NCI-H2029 (cell line): Measurements from ENCODE around the gene S100A6.
"Not testable (repeated sequence)": the region's sequence is repeated elsewhere in the genome, so short reads cannot be mapped to it uniquely, and the experiment has no call there.

ENCODE experiments used
- DNase-seq: peaks from one replicate; lab custom pipeline; 2025; lab: John Stamatoyannopoulos, UW

Gene S100A6

DNA sequence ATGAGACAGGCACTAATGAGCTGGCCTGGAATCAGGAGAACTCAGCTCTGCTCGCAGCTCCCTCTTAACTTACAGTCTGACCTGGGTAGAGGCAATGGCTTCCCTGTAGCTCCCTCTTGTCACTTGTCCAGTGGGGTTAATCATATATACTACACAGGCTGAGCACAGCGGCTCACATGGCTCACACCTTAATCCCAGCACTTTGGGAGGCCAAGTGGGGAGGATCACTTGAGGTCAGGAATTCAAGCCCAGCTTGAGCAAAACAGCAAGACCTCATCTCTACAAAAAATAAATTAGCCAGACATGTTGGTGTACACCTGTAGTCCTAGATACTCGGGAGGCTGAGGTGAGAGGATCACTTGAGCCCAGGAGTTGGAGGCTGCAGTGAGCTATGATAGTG is 4.2 kb downstream of the S100A6 start:
- DNase-seq = no peak

DNA sequence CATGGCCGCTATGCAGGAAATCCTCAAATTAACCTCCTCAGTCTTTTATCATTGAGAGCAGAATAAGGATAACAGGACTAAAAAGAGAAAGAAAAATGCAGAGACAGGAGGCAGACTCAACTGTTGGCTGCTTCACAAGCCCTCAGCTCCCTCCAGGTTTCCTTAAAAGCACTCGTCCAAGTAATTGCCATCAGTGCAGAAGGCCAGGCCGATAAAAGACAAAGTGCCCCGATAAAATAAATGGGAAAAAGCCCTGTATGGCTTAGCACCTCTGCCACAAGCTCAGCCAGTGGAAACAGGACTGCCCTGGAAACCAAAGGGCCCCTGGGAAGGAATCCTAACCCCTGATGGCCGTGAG is 8.1 kb downstream of the S100A6 start:
- DNase-seq = no peak

DNA sequence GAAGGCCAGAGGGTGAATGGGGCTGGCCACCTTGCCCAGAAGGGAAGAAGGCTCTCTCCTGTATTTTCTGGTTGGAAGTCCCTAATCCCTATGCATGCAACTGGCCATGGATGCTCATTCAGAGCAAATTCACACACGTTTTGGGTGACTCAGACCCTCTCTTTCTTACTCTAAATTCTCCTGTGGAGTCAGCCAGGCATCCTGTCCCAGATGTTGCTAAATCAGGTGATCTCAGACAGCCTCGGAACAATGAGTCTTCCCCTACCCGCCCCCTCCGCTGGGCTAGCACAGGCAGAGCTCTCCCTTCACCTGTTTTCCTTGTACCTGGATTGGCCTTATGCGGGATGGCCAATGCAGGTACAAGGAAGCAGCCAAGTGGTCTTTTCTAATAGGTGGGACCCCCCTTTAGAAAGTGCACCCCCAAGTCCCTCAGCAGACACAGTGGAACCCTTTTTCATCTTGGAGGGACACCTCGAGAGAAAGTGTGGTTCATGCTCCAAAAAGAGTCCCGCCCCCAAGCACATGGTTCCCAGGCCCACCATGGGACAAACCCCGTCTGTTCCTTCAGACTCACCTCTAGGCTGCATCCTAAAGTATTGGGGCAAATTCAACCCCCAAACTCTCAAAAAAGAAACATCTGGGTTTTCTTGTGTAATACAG is 8.6 kb downstream of the S100A6 start:
- no peak for DNase-seq

DNA sequence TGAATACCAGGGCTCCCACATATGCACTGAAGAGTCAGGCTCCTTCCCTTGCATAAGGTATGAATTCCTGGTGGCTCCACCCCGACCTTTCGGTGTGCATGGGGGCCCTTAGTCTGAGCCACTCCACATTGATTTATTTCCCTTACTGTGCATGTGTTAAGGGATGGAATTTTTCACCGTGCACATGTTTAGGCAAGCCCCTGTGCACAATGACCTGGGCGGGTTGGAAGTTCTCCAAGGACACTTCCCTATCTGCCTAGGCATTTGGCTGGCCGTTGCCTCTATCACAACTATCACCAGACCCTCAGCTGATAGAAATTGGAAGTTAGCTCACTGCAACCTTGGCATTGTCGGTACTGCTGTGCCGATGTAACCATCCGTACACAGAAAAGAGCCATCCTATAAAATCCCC is 9.7 kb downstream of the S100A6 start:
- no peak for DNase-seq

DNA sequence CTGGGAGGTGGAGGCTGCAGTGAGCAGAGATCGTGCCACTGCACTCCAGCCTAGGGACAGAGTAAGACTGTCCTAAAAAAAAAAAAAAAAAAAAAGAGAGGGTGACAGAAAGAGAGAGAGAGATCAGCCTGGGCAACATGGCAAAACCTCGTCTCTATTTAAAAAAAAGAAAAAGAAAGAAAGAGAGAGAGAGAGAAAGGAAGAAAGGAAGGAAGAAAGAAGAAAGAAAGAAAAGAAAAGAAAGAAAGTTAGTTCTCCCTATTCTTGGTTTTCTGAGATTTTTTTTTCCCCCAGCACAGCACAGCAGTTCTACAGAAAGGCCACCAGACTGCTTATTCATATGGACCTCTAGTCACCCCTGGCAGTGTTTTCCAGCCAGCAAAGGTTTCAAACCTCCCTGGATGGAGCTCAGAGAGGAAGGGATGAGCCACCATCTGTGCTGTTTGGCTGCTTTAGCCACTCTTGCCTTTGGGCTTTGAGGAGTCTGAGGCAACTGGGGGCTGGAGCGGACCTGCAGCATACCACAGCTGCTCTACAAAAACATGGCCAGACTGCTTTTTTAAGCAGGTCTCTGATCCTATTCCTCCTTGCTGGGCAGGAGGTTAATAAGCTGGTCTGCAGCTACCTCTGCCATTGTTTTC is 10.6 kb downstream of the S100A6 start:
- no peak for DNase-seq

DNA sequence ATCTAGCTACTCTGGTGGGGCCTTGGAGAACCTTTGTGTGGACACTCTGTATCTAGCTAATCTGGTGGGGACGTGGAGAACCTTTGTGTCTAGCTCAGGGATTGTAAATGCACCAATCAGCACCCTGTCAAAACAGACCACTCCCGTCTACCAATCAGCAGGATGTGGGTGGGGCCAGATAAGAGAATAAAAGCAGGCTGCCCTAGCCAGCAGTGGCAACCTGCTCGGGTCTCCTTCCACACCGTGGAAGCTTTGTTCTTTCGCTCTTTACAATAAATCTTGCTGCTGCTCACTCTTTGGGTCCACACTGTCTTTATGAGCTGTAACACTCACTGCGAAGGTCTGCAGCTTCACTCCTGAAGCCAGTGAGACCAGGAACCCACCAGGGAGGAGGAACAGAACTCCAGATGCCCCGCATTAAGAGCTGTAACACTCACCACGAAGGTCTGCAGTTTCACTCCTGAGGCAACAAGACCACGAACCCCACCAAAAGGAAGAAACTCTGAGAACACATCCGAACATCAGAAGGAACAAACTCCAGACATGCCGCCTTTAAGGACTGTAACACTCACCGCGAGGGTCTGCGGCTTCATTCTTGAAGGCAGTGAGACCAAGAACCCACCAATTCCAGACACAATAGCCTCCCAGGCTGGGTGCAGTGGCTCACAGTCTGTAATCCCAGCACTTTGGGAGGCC is 13.3 kb downstream of the S100A6 start:
- DNase-seq = not testable (repeated sequence)

DNA sequence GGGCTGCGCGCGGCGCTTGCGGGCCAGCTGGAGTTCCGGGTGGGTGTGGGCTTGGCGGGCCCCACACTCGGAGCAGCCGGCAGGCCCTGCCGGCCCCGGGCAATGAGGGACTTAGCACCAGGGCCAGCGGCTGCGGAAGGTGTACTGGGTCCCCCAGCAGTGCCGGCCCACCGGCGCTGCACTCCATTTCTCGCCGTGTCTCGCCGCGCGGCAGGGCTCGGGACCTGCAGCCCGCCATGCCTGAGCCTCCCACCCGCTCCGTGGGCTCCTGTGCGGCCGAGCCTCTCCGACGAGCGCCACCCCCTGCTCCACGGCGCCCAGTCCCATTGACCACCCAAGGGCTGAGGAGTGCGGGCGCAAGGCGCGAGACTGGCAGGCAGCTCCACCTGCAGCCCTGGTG is 14.0 kb downstream of the S100A6 start:
- not testable (repeated sequence) for DNase-seq

DNA sequence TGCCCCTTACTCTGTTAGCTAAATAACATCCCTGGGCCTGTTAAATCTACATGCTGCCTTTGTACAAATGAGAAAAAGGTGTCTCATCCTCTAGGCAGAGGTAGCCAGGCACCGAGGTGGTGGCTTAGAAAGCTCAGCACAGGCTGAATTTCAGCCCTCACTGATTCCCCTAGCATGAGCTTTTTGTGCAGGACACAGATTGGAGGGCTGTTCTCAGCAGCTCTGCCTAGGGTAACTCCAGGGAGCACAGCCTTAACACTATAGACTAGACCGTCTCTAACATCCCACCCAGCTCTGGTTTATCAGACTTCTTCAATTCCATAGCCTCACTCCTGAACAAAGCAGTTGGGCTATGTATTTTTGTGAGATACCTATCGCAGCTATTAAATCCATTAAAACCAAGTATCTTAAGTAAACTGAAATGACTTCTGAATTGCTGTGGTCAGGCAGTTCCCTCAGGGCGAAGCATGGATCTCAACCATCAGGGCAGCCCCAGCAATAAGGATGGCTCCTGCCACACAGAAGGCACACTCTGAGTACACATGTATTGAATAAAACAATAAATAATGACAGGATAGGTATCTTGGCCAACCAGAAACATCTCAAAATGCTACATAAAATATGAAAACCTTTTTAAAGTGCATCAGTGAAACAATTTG is 14.8 kb downstream of the S100A6 start:
- no peak for DNase-seq

DNA sequence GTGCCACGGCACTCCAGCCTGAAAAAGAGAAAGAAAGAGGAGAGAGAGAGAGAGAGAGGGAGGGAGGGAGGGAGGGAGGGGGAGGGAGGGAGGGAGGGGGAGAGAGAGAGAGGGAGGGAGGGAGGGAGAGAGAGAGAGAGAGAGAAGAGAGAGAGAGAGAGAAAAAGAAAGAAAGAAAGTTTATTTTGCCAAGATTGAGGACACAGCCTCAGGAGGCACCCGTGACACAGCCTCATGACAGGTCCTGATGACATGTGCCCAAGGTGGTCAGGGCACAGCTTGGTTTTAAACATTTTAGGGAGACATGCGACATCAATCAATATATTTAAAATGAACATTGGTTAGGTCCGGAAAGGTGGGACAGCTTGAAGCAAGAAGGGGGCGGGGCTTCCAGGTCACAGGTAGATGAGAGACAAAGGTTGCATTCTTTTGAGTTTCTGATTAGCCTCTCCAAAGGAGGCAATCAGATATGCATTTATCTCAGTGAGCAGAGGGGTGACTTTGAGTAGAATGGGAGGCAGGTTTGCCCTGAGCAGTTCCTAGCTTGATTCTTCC is 15.6 kb downstream of the S100A6 start:
- not testable (repeated sequence) for DNase-seq

DNA sequence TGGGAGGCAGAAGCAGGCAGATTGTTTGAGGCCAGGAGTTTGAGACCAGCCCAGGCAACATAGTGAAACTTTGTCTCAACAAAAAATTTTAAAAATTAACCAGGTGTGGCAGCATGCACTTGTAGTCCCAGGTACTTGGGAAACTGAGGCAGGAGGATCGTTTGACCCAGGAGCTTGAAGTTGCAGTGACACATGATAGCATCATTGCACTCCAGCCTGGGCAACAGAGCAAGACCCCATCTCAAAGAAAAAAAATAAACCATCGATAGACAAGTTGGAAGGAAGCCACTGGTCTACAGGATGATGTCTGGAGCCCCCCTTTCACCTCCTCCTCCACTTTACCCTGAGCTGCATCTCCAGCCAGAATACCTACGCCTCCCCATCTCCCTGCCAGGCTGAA is 16.5 kb downstream of the S100A6 start:
- no peak for DNase-seq

DNA sequence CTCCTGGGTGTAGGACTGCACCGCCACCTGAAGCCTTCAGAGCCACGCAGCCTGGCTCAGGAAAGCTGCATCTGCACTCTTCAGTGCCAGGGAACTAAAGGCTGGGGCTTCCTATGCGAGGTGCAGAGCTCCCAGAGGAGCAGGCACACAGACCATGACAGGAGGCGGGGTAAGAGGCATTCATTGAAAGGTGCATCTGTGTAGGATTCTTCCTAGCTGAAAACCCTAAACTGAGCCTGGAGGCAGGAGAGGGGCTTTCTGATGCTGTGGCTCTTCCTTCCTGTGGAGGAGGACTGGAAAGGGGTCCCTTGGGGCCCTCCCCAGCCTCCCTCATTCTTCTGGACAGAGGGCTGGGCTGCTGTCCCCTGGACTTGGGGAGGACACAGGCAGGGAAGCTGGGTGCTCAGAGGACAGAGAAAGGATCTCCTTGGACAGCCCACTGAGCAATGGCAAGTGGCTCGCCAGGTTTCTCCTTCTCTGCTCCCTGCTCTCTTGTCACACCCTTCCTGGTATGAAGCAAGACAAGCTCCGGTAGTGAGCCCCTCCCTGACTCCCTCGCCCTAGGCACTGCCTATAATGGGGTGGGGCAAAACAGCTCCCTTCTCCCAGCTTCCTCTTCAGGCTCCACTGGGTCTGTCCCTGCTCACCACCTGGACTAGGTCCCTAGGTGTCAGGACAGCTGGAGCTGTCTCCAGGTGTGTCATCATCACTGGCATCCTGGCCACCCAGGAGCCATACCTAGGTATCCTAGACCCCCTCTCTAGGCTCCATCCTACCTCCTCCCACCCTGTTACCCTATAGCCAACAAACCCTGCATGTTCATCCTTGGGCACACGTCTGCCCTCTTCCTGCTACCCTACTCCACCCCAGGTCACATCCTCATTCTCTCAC is 20.0 kb downstream of the S100A6 start:
- peak; percentile 77 for DNase-seq

DNA sequence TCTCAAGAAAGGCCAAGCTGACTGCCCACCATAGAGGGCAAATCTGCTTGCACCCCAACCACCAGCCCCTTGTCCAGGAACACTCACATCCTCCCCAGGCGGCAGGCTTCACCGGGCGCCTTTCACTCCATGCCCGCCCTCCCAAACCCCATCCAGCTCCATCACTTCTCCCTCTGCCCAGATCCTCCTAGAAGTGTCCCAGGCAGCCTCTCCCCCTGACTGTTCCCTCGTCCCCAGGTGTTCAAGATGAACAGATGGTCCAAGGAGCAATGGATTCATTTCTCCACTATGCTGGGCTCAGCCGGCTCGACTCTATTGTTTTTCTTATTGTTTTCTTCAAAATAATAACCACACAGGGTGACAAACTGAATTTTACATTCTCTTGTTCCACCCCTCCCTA is 22.1 kb downstream of the S100A6 start:
- no peak for DNase-seq

DNA sequence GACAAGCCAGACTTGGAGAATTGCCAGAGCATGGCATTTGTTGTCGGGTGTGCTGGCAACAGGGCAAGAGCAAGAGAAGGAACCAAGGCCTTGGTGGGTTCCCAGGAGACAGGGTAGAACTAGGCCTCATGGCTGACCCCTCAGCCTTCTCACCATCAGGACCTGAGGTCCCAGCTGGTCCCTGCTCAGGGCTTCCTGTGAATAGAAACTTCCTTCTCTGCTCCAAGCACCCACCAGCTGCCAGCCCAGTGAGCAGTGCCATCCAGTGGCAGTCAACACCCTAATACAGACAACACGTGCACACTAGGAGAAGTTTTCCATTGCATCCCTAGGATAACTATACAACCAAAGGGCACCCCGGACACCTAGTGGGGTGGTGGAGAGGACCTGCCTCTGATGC is 22.8 kb downstream of the S100A6 start:
- no peak for DNase-seq

DNA sequence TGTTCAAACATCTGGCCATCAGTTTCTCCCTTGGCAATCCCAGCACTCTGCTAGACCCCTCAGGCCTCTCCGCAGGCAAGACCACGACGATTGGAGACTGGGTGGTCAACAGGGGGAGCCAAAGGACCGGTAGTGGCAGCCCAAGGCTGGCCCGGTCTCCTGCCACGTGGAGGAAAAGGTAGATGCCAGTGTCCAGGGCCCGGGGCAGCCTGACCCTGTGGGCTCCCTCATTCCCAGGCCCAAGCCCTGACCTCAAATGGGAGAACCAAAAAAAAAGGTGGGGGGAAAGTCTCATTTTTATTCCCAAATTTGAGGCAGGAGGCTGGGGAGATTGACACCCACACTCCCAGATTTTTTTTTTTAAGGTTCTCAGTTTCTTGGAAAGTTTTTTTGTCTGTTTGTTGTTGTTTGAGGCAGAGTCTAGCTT is 24.8 kb downstream of the S100A6 start:
- peak; percentile 67 for DNase-seq

DNA sequence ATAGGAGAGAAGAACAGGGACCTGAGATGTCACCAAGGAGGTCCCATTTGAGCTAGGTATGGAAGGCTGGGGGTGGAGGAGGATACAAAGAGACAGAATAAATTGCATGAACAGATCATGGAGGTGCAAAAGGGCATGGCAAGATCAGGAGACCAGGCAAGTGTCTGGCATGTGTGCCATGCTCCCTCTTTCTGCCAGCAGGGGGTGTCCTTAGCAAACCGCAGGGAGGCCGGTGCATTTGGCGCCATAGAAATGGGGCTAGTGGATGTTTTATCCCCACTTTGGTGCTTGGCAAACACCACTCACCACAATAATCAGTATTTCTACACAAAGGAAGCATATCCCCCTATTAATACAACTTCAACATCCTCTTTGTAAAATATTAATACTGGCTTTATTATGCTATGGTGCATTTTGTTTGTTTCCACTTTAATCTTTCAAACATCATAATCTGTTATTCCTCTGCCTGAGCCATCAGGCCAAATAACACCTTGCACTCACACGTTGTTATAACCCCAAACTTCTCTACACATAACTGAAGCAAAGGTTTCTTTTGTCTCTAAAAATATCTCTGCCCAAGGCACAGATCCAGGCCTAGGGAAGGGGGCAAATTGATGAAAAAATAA is 25.9 kb downstream of the S100A6 start:
- no peak for DNase-seq

DNA sequence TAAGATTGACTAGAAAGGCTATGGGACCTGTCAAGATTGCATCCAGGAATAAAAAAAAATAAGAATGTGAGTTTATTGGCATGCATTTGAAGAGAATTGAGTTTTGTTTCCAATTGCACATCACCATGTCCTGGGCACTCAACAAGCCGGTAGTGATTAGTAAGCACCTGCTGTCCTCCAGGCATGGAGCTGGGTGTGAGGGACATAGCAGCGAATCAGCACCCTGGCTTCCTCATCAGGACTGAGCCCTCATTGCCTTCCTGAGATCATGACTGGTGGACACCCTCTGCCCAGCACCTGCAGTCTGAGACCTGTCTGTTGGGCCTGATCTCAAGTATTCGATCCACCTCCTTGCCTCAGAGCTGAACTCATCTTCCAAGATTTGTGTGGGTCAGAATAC is 26.8 kb downstream of the S100A6 start:
- DNase-seq = no peak

DNA sequence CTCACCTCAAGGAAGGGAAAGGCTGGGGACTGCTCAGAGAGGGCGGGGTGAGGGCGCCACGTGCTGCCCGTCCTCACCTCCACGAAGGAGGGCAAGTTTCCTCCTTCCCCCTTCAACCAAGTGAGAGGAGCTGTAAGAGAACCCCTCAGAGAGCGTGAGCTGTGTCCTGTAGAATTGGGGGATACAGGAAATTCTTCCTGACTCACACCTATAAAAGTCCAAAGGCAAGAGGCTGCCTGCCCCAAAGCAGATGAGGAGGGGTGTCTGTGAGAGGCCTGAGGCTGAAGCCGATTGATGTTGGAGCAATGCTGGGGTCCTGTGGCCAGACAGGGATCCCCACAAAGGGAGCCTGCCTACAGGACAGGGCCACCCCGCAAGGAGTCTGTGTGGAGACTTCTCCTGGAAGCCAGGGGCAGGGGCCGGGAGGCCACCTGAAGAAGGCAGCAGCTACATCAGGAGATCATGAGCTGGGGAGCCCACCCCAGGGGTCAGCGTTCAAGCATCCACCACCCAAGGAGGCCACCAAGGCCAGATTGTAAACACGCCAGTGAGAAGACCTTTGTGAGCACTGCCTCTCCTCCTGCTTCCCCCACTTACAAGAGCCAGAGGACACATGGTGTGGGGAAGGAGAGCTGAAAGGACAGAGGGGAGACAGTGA is 27.7 kb downstream of the S100A6 start:
- DNase-seq = no peak

DNA sequence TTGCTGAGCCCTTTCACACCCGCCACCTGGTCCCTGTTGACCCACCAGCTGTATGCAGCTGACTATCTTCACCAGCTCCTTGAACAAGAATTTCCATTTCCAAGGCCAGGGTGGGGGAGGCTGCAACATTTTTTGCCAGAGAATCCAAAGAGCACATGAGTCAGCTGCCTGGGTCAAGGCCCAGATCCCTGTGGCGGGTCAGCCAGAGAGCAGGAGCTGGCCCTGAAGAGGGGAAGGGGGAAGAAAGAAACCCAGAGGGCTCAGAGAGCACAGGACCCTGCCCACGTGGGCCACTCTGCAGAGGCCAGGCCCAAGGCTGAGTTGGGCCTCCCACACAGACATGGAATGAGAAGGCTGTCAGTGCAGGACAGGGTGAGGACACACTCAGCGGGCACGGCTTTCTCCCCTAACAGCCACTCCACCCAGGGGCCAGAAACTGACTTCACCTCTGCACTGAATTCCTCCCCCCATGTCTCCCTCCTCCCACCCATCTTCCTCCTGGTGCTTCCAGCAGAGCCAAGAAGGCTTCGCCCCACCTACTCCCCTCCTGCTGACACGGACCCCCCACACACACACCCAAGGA is 28.9 kb downstream of the S100A6 start:
- DNase-seq = no peak

DNA sequence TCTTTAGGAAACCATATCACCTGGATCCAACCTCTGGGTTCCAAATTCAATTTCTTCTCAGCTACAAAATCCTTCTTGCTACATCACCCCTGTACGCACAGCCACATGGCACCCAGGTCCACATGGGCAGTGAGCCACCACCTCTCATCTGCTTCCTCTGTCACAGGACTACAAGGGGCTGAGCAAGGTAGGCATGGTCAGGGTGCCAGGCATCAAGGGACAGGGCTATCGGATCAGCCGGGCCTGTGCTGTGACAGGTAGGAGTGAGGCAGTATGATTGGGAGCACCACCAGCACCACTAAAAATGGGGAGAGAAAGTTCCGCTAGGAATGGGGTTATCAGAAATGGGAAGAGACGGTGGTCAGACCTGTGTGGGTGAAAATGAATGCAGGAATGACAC is 29.4 kb downstream of the S100A6 start:
- no peak for DNase-seq

DNA sequence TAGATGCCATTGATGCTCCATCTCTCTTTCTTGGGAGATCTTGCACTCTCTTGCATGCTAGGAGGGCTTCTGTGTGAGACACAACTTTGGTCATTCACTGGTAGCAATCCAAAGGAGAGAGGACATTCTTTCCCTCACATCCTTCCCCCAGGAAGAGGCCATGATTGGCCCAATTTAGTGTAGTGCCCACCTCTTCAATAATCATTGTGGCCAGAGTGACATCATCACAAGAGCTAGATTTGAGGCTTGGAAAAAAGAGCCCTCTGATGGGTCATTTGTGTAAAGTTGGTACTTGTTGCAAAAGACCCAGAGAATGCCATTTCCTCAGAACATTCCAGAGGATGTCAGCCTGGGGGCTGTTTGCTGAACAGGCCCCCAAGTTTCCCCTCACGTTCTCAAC is 30.2 kb downstream of the S100A6 start:
- no peak for DNase-seq
